Stimulated activated CD4-positive, alpha-beta T cell treated with anti-CD3 and anti-CD28 coated beads, Interleukin-1b, Interleukin-23, amount 100 ng/mL, for 4 hours (primary cell): ENCODE measurements around the gene KRTAP10-1.
"Not testable (repeated sequence)": the region's sequence is repeated elsewhere in the genome, so short reads cannot be mapped to it uniquely, and the experiment has no call there.

Source experiments
- DNase-seq, 2 donors: peaks; one replicate each; pipeline ENCODE4 v3.0.0-alpha.2; 2020; ENCODE audit warnings: low read depth in 2 of 2

KRTAP10-1 gene, protein sequence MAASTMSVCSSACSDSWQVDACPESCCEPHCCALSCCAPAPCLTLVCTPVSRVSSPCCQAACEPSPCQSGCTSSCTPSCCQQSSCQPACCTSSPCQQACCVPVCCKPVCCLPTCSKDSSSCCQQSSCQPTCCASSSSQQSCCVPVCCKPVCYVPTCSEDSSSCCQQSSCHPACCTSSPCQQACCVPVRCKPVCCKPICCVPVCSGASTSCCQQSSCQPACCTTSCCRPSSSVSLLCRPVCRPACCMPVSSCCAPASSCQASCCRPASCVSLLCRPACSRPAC

DNA sequence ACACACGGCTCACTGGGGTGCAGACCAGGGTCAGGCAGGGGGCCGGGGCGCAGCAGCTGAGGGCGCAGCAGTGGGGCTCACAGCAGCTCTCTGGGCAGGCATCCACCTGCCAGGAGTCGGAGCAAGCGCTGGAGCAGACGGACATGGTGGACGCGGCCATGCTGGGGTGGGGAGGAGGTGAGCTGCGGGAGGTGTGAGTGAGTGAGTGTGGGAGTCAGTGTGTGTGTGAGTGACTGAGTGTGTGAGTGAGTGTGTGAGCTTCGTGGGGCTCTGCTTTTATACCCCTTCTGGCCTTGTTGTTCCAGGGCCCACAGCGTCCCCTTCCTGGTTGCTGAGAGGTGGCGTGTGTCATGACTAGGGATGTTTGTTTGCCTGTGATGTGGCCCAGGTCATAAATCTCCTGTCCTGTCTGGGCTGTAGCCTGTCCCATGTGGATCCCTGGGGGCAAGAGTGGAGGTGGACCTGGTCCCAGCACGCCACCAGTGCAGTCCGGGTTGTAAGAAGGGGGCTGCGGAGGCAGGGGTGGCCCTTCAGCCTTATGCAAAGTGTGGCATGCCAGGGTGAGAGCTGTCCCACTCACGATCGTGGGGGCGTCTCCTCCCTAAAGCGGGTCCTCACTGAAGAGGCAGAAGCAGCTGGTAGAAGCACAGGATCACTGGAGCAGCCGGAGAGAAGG lies at the start of gene KRTAP10-1:
KRTAP10-1 (minus strand) TSS at position 205 of the 676 bp plus-strand sequence; CDS start at position 160, 45 bp downstream.
- DNase-seq: no peak

DNA sequence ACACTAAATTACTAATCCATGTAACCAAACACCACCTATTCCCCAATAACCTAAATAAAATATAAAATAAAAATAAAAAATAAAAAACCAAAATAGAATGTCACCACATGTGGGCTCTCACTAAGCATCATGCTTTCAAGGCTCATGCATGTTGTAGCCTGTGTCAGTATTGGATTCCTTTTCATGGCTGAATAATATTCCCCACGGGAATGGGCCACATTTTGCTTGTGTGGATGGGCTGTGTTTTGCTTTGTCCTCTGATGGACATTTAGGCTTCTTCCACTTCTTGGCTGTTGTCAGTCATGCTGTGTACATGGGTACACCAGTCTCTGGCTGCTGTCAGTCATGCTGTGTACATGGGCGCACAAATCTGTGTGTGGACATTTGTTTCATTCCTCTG lies 49.1 kb upstream of the KRTAP10-1 start:
- no peak for DNase-seq

DNA sequence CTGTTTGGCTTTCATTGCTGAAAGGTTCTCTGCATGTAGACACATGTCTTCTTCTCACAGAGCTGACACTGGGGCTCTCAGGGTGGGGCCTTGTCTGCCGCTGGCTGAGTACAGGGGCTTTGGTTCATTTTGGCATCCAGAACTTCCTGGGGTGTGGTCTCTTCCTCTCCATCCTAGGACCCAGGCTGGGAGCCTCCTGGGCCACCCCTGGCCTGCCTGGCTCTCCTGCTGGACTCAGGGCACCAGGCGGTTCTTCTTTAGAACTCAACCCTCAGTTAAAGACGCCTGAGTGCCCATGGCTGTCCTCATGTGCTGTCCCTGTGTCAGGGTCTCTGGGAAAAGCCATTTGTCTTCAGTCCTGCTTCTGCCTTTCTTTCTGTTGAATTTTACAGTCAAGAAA lies 45.9 kb upstream of the KRTAP10-1 start:
- DNase-seq: no peak

DNA sequence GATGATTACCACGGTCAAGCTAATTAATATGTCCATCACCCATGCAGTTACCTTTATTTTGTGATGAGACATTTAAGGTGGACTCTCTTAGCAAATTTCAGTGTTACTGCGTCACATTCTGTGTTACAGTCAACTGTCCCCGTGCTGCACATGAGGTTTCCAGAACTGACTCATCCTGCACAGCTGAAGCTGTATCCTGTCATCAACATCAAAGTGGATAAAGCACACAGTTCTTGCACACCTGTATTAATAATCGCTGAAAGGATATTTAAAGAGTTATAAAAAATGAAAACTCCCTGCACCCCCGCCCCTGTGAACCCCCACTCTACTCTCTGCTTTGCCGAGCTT lies 43.8 kb upstream of the KRTAP10-1 start:
- no peak for DNase-seq

DNA sequence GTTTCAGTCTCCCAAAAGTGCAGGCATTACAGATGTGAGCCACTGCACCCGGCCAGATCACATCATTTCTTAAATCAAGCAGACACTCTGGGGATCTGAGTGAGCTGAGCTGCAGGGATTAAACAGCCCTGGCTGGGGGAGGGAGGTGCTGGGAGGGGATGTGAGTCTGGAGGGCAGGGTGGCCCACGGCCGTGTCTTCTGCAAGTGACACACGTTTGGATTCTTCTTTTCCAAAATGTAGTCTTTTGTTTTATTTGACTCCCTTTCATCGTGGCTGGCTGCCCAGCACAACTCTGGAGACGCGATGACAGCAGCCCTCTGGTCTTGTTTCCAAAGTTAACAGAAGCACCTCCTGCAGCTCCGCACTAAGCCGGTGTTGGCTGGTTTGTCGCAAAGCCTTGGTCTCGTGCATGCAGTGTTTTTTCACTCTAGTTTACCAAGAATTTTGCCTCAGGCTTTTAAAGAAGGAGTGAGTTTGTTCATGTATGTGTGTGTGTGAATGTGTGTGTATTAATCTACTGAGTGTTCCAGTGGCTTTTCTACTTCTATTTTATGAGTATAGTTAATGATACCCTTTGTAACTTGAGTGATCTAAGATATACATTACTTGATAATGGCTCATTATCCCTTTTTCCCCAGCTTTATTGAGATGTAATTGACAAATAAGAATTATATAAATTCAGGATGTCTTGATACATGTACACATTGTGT lies 43.2 kb upstream of the KRTAP10-1 start:
- no peak for DNase-seq

DNA sequence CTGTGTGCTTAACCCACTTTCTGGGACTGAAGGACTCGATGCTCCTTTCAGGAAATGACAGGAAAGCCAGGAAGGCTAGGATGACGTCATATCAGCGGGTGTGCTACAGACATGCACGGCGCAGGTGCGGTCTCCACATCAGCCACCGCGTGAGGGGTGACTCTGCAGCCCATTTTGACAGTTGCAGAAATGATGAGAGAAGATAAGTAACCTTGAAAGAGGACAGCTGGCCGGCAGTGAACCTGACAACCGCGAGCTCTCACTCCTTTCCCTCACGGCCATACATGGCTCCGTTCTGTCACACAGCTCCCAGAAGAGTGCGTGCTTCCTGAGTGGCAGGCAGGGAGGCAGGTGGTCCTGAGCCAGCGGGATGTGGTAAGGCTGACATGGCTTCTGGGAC lies 42.1 kb upstream of the KRTAP10-1 start:
- no peak for DNase-seq

DNA sequence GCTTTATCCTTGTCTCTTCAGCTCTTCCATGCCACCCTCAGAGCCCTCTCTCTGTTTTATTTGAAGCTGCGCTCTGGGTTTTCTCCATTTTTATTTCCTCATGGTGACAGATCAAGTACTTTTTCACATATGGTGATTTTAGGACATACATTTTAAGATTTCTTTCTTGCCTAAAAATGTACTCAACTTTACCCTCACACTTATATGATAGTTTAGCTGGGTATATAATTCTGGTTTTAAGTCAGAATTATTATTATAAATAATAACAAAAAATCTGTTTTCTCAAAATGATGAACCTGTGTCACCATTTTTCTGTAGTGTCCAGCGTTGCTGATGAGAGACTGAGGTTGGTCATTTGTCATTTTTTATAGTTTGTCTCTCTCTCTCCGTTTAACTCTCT lies 41.2 kb upstream of the KRTAP10-1 start:
- no peak for DNase-seq

DNA sequence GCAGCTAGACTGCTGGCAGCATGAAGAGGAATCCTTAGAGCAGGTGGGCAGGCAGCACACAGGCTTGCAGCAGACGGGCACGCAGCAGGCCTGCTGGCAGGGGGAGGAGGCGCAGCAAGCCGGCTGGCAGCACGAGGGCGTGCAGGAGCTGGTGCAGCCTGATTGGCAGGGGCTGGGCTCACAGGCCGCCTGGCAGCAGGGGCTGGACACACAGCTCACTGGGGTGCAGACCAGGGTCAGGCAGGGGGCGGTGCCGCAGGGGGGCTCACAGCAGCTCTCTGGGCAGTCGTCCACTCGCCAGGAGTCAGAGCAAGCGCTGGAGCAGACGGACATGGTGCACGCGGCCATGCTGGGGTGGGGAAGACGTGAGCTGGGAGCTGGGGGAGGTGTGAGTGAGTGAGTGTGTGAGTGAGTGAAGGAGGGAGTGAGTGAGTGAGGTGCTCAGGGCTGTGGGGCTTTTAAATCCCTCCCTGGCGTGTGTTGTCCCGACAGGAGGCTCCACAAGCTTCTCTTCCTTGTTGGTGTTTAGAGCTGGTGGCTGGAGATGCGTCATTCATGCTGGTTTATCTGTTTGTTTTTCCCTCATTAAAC lies 40.3 kb upstream of the KRTAP10-1 start, which contains the start of gene KRTAP10-5:
KRTAP10-5 (minus strand) TSS at position 374 of the 591 bp plus-strand sequence; CDS start at position 348, 26 bp downstream.
- not testable (repeated sequence) for DNase-seq

DNA sequence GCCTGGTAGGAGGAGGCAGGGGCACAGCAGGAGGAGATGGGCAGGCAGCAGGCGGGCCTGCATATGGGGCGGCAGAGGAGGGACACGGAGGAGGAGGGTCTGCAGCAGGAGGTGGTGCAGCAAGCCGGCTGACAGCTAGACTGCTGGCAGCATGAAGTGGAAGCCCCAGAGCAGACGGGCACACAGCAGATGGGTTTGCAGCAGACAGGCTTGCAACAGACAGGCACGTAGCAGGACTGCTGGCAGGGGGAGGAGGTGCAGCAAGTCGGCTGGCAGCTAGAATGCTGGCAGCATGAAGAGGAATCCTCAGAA lies 39.8 kb upstream of the KRTAP10-1 start:
- DNase-seq: no peak

DNA sequence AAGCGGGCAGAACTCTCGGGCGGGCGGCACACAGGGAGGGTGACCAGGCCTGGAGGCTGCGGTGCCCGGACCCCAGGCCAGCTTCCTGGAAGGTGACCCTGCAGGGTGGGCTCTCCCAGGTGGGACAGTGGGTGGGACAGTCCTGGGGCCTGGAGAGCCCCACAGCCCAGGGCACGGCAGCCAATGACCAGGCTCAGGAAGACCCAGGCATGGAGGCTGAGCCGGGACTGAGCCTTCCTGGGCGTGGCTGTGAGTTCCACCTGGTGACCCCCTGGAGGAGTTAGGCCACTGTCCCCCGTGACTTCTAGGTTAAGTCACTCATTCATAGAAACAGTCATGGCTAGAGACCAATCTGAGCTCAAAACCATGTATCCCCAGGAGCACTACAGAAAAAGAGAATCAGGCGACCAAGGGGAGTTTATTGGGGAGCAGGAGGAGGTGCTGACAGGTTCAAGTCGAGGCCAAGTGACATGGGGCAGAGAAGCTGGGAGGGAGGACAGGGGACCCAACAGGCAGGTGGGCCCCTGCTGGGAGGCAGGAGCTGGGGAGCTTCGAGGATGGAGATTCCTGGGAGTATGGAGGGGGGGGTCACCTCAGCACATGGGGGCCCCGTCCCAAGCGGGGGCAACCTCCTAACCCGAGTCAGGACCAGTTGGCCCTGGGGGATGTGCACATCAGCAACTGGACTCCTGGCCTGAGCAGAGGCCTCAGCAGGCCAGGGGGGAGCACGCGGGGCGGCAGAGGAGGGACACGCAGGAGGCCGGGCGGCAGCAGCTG lies 39.2 kb upstream of the KRTAP10-1 start:
- DNase-seq: no peak

DNA sequence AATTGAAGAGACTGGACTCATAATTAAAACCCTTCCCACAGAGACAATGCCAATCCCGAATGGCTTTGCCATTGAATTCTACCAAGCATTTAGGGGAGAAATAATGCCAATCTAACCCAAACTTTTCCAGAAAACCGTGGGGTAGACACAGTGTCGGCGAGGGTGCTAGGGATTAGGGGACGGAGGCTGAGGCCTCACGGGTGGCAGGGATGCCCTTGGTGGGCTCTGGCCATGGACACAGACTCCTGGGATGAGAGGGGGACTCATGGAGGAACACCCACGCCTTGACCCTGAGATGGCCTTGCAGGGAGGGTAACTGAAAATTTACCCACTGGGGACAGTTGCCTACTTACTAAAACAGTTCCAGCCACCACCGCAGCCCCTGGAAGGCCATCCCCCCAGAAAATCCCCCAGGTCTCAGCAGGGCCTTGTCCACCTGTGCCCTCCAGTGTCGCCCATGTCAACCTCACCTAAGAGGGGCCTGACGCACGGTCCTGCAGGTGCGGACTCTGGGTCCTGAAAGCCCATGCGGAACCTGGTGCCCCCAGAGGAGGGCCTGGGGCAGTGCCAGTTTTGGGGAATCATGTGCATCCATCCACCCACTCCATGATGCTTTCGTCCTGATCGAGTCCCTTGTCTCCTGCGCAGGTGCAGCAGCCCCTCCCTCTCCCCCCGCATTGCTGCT lies 38.5 kb upstream of the KRTAP10-1 start:
- no peak for DNase-seq

DNA sequence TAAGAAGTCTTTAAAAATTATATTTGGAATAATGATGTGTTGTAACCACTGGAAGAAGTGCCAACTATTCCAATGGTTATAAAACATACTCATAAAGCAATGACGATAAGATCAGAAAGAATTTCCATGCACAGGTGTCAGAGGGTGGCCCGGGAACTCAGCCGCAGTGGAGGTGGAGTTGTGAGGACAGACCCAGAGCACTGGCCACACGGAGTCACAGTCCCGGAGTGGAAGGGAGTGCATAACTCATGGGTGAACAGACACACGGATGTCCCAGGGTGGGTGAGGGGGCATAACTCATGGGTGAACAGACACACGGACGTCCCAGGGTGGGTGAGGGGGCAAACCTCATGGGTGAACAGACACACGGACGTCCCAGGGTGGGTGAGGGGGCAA lies 36.0 kb upstream of the KRTAP10-1 start:
- no peak for DNase-seq

DNA sequence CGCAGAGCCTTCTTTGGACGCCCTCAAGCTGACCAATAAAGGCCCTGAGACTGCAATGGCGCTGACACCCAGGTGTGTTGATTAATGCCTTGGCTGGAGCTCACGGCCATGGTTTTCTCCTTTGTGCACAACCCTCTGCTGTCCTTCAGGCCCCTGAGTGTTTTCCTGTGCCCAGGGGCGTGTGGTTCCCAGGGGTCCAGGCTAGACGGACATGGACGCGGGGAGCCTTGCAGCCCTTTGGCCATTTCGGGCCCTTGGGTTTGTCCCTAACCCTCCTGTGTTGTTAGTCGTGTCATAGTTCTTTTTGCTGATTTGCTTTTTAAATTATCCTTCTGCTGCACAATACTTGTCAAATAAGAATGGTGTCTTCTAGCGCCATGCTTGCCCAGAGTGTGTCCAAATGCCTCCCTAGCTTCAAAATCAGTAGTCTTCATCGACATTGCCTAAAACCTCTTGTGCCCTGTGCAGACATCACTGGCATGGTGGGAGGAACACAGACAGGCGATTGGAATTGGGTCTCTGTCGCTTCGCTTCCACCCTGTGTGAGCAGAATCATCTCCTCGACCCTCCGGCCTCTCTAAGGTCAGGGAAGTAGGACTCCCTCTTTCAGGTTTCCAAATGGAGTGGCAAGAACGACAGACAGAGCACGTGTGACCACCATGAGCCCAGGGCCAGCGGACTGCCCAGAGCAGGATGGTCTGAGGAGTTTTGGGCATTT lies 35.5 kb upstream of the KRTAP10-1 start:
- DNase-seq: no peak

DNA sequence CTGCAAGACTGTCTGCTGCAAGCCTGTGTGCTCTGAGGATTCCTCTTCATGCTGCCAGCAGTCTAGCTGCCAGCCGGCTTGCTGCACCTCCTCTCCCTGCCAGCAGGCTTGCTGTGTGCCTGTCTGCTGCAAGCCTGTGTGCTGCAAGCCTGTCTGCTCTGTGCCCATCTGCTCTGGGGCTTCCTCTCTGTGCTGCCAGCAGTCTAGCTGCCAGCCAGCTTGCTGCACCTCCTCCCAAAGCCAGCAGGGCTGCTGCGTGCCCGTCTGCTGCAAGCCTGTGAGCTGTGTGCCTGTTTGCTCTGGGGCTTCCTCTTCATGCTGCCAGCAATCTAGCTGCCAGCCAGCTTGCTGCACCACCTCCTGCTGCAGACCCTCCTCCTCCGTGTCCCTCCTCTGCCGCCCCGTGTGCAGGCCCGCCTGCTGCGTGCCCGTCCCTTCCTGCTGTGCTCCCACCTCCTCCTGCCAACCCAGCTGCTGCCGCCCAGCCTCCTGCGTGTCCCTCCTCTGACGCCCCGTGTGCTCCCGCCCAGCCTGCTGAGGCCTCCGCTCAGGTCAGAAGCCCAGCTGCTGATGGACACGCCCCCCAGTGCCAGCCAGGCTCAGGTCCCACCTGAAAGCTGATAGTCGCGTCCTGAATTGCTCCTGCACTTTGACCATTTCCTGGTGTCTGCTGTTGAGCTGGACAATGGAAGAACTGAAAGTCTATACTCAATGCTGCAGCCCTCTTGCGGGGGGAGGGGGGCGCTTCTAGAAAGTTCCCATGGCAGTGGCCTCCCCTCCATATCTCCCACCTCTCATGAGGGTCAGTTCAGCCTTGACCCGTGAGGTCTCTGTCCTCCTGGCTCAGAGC lies 34.7 kb upstream of the KRTAP10-1 start:
- no peak for DNase-seq

DNA sequence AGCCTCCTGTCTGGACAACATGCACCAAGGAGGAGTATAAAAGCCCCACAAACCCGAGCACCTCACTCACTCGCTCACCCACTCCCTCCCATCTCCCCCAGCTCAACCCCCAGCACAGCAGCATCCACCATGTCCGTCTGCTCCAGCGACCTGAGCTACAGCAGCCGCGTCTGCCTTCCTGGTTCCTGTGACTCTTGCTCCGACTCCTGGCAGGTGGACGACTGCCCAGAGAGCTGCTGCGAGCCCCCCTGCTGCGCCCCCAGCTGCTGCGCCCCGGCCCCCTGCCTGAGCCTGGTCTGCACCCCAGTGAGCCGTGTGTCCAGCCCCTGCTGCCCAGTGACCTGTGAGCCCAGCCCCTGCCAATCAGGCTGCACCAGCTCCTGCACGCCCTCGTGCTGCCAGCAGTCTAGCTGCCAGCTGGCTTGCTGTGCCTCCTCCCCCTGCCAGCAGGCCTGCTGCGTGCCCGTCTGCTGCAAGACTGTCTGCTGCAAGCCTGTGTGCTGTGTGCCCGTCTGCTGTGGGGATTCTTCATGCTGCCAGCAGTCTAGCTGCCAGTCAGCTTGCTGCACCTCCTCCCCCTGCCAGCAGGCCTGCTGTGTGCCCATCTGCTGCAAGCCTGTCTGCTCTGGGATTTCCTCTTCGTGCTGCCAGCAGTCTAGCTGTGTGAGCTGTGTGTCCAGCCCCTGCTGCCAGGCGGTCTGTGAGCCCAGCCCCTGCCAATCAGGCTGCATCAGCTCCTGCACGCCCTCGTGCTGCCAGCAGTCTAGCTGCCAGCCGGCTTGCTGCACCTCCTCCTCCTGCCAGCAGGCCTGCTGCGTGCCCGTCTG lies 33.8 kb upstream of the KRTAP10-1 start, which contains the start of gene KRTAP10-4:
KRTAP10-4 (plus strand) TSS at position 100 of the 827 bp plus-strand sequence; CDS start at position 130, 30 bp downstream.
- not testable (repeated sequence) for DNase-seq

DNA sequence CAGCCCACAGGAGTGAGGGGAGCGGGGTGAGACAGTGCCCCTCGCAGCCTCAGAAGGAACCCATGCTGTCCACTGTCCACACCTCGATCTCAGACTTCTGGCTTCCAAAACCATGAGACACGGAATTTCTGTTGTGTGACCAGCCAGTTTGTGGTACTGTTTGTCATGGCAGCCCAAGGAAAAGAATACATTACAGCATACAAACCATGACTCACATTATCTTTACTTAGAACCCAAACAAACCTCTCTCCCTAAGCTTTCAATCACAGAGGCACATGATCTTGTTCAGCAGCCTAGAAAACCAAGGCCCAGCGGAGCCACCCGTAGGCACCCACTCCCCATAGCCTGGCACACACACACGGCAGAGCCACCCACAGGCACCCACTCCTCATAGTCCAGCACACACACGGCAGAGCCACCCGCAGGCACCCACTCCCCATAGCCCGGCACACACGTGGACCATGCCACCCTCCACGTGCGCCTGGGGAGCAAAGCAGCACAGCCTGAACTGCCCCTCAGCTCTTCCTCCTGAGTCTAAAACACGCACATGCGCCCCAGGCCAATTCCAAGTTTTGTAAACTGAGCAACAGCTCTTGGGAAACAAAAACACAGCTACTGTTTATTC lies 33.1 kb upstream of the KRTAP10-1 start:
- no peak for DNase-seq

DNA sequence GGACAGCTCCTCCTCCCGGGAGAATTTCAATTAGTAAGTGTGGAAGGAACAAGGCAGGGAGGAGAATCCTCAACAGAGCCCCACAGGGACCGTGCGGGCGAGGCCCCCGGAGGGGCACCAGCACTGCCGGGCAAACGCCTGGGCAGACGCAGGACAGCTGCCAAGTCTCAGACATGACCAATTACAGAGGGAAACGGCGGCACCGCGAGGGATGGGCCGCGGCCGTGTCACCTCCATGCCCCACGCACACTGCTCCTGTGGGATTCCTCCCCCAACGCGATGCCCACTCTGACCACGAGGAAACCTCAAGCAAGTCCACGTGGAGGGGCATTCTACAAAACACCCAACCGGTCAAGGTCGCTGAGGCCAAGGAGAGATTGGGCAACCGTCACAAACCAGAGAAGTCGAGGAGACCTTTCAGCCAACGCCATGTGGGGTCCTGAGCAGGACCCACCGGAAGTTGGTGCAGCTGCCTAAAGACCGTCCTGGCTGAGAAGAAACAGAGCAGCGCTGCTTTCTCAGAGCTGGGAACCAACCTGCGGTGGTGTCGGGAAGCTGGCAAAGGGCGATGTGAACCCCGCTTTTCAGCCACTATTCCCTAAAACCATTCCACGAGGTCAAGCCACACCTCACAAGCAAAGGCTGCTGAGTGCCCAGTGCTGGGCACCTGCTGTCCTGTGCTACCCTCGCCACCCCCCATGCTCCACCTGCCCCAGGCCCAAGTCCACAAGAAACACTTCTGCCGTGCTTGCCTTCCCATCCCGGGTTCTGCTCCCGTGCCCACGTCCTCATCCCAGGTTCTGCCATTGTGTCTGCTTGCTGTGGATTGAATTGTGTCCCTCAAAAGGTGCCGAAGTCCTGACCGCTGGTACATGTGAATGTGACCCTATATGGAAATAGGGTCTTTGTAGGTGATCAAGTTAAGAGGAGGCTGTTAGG lies 32.1 kb upstream of the KRTAP10-1 start:
- no peak for DNase-seq
